Natural killer cell (primary cell): ENCODE results near the gene TUBB4A. TPM values are rescaled to one million over a fixed set of nuclear protein-coding genes. Genes with fewer than 3 reads are reported as not detected.

Experiments used
- ATAC-seq, 3 donors: fragments of 150-1000 bp in 2 of 3; fragments of 200-7000 bp in 1 of 3; cut with Tn5 transposase; 1 replicate in 1 of 3; 2 replicates in 2 of 3; pipeline ENCODE4 v1.10.0; 2021; ENCODE audit warnings: mild to moderate bottlenecking in 2 of 3, moderate library complexity in 2 of 3
- DNase-seq, 2 donors: peaks; one replicate each; pipeline versions ENCODE4 v3.0.0 to v3.0.0-alpha.2; 2013 to 2021; ENCODE audit warnings: mixed read lengths in 1 of 2
- H3K27ac ChIP-seq: one replicate; pipeline ENCODE4 v1.5.1; 2013; ENCODE audit warnings: mild to moderate bottlenecking, low read length
- H3K27me3 ChIP-seq: one replicate; pipeline ENCODE4 v1.6.1; 2013; ENCODE audit warnings: low read length; ENCODE audit not compliant: control insufficient read depth, insufficient read depth
- H3K36me3 ChIP-seq: one replicate; pipeline ENCODE4 v1.6.1; 2013; ENCODE audit warnings: low read length; ENCODE audit not compliant: control insufficient read depth, insufficient read depth
- H3K4me1 ChIP-seq: one replicate; pipeline ENCODE4 v1.6.1; 2013; ENCODE audit warnings: low read length; ENCODE audit not compliant: control insufficient read depth, insufficient read depth
- H3K4me3 ChIP-seq: one replicate; pipeline ENCODE4 v1.5.1; 2013; ENCODE audit warnings: low read length
- H3K9me3 ChIP-seq: one replicate; pipeline ENCODE4 v1.6.1; 2013; ENCODE audit warnings: low read length; ENCODE audit not compliant: control insufficient read depth, insufficient read depth
- H3K27ac Mint-ChIP-seq, 2 donors: one replicate each; pipeline ENCODE4 v1.8.0; 2022; ENCODE audit warnings: mild to moderate bottlenecking in 2 of 2, mixed read lengths in 2 of 2, moderate library complexity in 1 of 2
- H3K27me3 Mint-ChIP-seq, 2 donors: one replicate each; pipeline ENCODE4 v1.8.0; 2022; ENCODE audit warnings: low read depth in 2 of 2, mixed read lengths in 2 of 2
- H3K36me3 Mint-ChIP-seq: one replicate; pipeline ENCODE4 v1.8.0; 2022; ENCODE audit warnings: mixed read lengths
- H3K4me1 Mint-ChIP-seq, 2 donors: one replicate each; pipeline ENCODE4 v1.8.0; 2022; ENCODE audit warnings: mixed read lengths in 2 of 2
- H3K4me3 Mint-ChIP-seq: one replicate; pipeline ENCODE4 v1.8.0; 2022; ENCODE audit warnings: mild to moderate bottlenecking, moderate library complexity, mixed read lengths
- H3K9me3 Mint-ChIP-seq, 2 donors: one replicate each; pipeline ENCODE4 v1.8.0; 2022; ENCODE audit warnings: mixed read lengths in 2 of 2
- CTCF ChIP-seq: fragments of 200-600 bp; IDR thresholded peaks from one replicate; pipeline ENCODE4 v1.8.0; 2022; ENCODE audit warnings: antibody characterized with exemption
- WGBS: methylation state at CpG from one replicate; pipeline ENCODE4 v1.1.7; 2013; ENCODE audit warnings: missing lambda C conversion rate; ENCODE audit not compliant: insufficient coverage; 5-methylcytosine and 5-hydroxymethylcytosine counted together
- intact Hi-C: fragments of 100-400 bp; cut with micrococcal nuclease; formaldehyde crosslinking; loops from one replicate; pipeline ENCODE4 v1.14.2; 2022
- total RNA-seq, 4 donors: library from RNA; stranded (reverse); fragments of 120-200 nt in 1 of 4; gene quantifications; one replicate each; pipeline versions ENCODE4 v1.2.3 to v1.2.4, GENCODE V29; 2013 to 2022

Gene TUBB4A
- total RNA-seq, 3 donors from 2014 or later (not counting 1 experiment from before 2014, with no cell fraction given): 0.40 to 2.6 (median 1.8) TPM

DNA sequence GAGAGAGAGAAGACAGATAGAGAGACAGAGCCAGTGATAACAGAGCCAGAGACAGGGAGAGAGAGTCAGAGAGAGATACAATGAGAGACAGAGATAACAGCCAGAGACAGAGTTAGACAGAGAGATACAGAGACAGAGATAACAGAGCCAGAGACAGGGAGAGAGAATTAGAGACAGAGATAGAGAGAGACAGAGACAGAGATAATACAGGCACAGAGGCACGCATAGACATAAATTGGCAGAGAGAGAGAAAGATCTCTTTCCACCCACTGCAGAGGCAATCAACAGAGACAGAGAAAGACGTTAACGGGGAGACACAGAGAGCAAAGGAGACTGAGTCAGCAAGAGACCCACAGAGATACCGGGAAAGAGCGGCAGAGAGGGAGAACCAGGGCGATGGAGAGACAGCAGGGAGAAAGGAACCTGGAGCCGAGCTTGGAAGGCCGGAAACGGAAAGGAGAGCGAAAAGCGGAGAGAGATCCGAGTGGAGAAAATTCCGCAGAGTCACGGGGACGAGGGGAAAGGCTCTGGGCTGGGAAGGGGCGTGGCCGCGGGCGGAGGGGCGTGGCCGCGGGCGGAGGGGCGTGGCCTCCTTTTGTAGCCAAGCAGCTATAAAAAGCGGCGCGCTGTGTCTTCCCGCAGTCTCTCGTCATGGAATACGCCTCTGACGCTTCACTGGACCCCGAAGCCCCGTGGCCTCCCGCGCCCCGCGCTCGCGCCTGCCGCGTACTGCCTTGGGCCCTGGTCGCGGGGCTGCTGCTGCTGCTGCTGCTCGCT is 28.5 kb upstream of the TUBB4A start, which contains the start of gene TNFSF9:
Gene TNFSF9 (plus strand): TSS at position 641 of the 777 bp plus-strand sequence. CDS start 11 bp downstream, at position 652.
- TF ChIP-seq CTCF: no peak
- Mint-ChIP-seq H3K4me3 (peak within 1 kb of the TSS; percentile 89), H3K27ac (peak within 1 kb of the TSS in 1 of 2 donors; percentile 56), H3K9me3 (no peaks in the 10 kb centered on the region), H3K4me1 (peaks cover 11 to 36% of the 10 kb centered on the region in 2 donors), H3K27me3 (peaks cover 0 to 34% of the 10 kb centered on the region in 2 donors), H3K36me3 (no peaks in the 10 kb centered on the region)
- Histone ChIP-seq H3K27ac (peak within 1 kb of the TSS; percentile 41), H3K4me3 (peak within 1 kb of the TSS; percentile 62), H3K36me3 (no peaks in the 10 kb centered on the region), H3K9me3 (no peaks in the 10 kb centered on the region), H3K27me3 (peaks cover 17% of the 10 kb centered on the region), H3K4me1 (peaks cover 40% of the 10 kb centered on the region)
- DNase-seq (peak; percentile 80 to 86), ATAC-seq (peak; percentile 77 to 87 (median 84))
- WGBS: under 1% methylated on average over 43 of the region's 44 CpGs
- intact Hi-C loops: no loop called here

- Histone ChIP-seq H3K27ac (no peak overlapping the region), H3K4me3 (no peak overlapping the region), H3K27me3 (peaks cover 17% of the 10 kb centered on the region), H3K9me3 (no peaks in the 10 kb centered on the region), H3K36me3 (no peaks in the 10 kb centered on the region), H3K4me1 (peaks cover 38% of the 10 kb centered on the region)
- peak overlapping the region; percentile 89 for H3K4me3 Mint-ChIP-seq
- ATAC-seq (no peak), DNase-seq (no peak)
- no peaks in the 10 kb centered on the region for H3K9me3 Mint-ChIP-seq
- no peaks in the 10 kb centered on the region for H3K36me3 Mint-ChIP-seq
- H3K27ac Mint-ChIP-seq: peak overlapping the region in 1 of 2 donors; percentile 56
- intact Hi-C loops: no loop called here
- WGBS: 79% methylated on average over 2 of the region's 2 CpGs
- H3K4me1 Mint-ChIP-seq: peaks cover 10 to 36% of the 10 kb centered on the region in 2 donors
- peaks cover 0 to 34% of the 10 kb centered on the region in 2 donors for H3K27me3 Mint-ChIP-seq
- TF ChIP-seq CTCF: no peak
These were observed 27.9 kb upstream of the TUBB4A start for GRCh38 chr19:6529937-6530385.

- Mint-ChIP-seq H3K4me3 (peak overlapping the region; percentile 89), H3K27ac (peak overlapping the region in 1 of 2 donors; percentile 56), H3K36me3 (no peaks in the 10 kb centered on the region), H3K27me3 (peaks cover 0 to 34% of the 10 kb centered on the region in 2 donors), H3K9me3 (no peaks in the 10 kb centered on the region), H3K4me1 (peaks cover 10 to 36% of the 10 kb centered on the region in 2 donors)
- WGBS: 56% methylated on average over 2 of the region's 2 CpGs
- H3K9me3 ChIP-seq: no peaks in the 10 kb centered on the region
- ATAC-seq: no peak
- no peak overlapping the region for H3K4me3 ChIP-seq
- no peak for DNase-seq
- H3K27ac ChIP-seq: no peak overlapping the region
- H3K27me3 ChIP-seq: peaks cover 17% of the 10 kb centered on the region
- intact Hi-C loops: no loop called here
- no peak for TF ChIP-seq CTCF
- H3K36me3 ChIP-seq: no peaks in the 10 kb centered on the region
- peaks cover 38% of the 10 kb centered on the region for H3K4me1 ChIP-seq
These were observed 27.2 kb upstream of the TUBB4A start for GRCh38 chr19:6529351-6529750.
